HL-60 (cell line): Measurements from ENCODE around the gene FZD4.

Experiments used
- DNase-seq, 2 experiments: peaks; one replicate each; pipeline ENCODE4 v3.0.0-alpha.2; 2010 to 2020; ENCODE audit warnings: low read depth in 1 of 2, low spot score in 1 of 2
- H3K27ac ChIP-seq: fragments of 250-450 bp; sonication (Bioruptor Pico); replicated peaks from 2 replicates; pipeline ENCODE4 v1.5.1; 2020; ENCODE audit warnings: mild to moderate bottlenecking, moderate library complexity
- H3K27me3 ChIP-seq: fragments of 250-450 bp; sonication (Bioruptor Pico); 2 replicates; pipeline ENCODE4 v1.5.1; 2021; ENCODE audit warnings: mild to moderate bottlenecking, moderate library complexity; ENCODE audit not compliant: insufficient read depth, poor library complexity, severe bottlenecking
- H3K4me3 ChIP-seq: replicated peaks from 2 replicates; pipeline ENCODE4 v1.5.1; 2011; ENCODE audit warnings: mild to moderate bottlenecking, control low read depth, low read length; ENCODE audit not compliant: insufficient read depth
- CTCF ChIP-seq: IDR thresholded peaks from one replicate; pipeline ENCODE4 v1.5.1; 2011; ENCODE audit warnings: low read length, control low read depth, inconsistent platforms; ENCODE audit not compliant: insufficient read depth
- GABPA ChIP-seq: IDR thresholded peaks from 2 replicates; pipeline ENCODE4 v1.6.1; 2012; ENCODE audit warnings: low read depth
- POLR2AphosphoS5 ChIP-seq: IDR thresholded peaks from 2 replicates; pipeline ENCODE4 v1.6.1; 2012; ENCODE audit warnings: low read depth
- REST ChIP-seq: IDR thresholded peaks from 2 replicates; pipeline ENCODE4 v1.6.1; 2012; ENCODE audit warnings: low read depth; ENCODE audit not compliant: insufficient replicate concordance
- SPI1 ChIP-seq: IDR thresholded peaks from 2 replicates; pipeline ENCODE4 v1.6.1; 2012; ENCODE audit warnings: low read depth, mild to moderate bottlenecking, borderline replicate concordance

FZD4 gene

GRCh38 chr11:86910592-86910991 is 44.6 kb downstream of the FZD4 start:
- Histone ChIP-seq H3K4me3 (no peak overlapping the region), H3K27ac (no peak overlapping the region), H3K27me3 (no peaks in the 10 kb centered on the region)
- no peak for DNase-seq
- TF ChIP-seq REST (no peak), GABPA (no peak), SPI1 (no peak), CTCF (no peak), POLR2AphosphoS5 (no peak)

- Histone ChIP-seq H3K4me3 (no peak overlapping the region), H3K27ac (no peak overlapping the region), H3K27me3 (no peaks in the 10 kb centered on the region)
- no peak for DNase-seq
- no peak for TF ChIP-seq REST
- no peak for TF ChIP-seq GABPA
- TF ChIP-seq CTCF: no peak
- TF ChIP-seq SPI1: no peak
- no peak for TF ChIP-seq POLR2AphosphoS5
Observed at GRCh38 chr11:86906198-86906597, 49.0 kb downstream of the FZD4 start.

GRCh38 chr11:86905252-86905651 is 49.9 kb downstream of the FZD4 start:
- TF ChIP-seq SPI1 (no peak), REST (no peak), GABPA (no peak), CTCF (no peak), POLR2AphosphoS5 (no peak)
- DNase-seq: no peak
- no peak overlapping the region for H3K4me3 ChIP-seq
- H3K27me3 ChIP-seq: no peaks in the 10 kb centered on the region
- H3K27ac ChIP-seq: no peak overlapping the region
